SK-N-MC (cell line): Measurements from ENCODE around the gene KLHL29.

Source experiments
- EZH2 ChIP-seq: fragments of 200-600 bp; sonication (generic); IDR thresholded peaks from one replicate; pipeline ENCODE4 v1.6.1; 2017; ENCODE audit warnings: antibody characterized with exemption
- FOXP2 ChIP-seq: optimal IDR thresholded peaks from 2 replicates; pipeline ENCODE3; 2011; ENCODE audit warnings: mild to moderate bottlenecking, moderate library complexity; ENCODE audit not compliant: insufficient read depth; ENCODE audit errors: extremely low read length, control extremely low read depth
- POLR2AphosphoS5 ChIP-seq: IDR thresholded peaks from 2 replicates; pipeline ENCODE4 v1.6.1; 2012; ENCODE audit warnings: mild to moderate bottlenecking, low read depth, low read length, borderline replicate concordance

GRCh38 chr2:23561544-23561943 is 176.6 kb downstream of the KLHL29 start:
- TF ChIP-seq EZH2 (no peak), POLR2AphosphoS5 (no peak), FOXP2 (no peak)
